ENCODE results near the gene FAM20C.

Gene FAM20C

GRCh38 chr7:255038-255435 lies 62.7 kb downstream of the FAM20C start:
- DNase-seq (ENCODE audit: extremely low read depth in 1 of 2, low read depth in 1 of 2), result no peak

- DNase-seq (ENCODE audit: extremely low read depth in 1 of 2, low read depth in 1 of 2), result no peak
Measured at GRCh38 chr7:255721-256361, 63.5 kb downstream of the FAM20C start.

GRCh38 chr7:256461-256940 lies 64.1 kb downstream of the FAM20C start:
- DNase-seq (ENCODE audit: extremely low read depth in 1 of 2, low read depth in 1 of 2), result no peak

GRCh38 chr7:256981-257646 lies 64.7 kb downstream of the FAM20C start:
- DNase-seq (ENCODE audit: extremely low read depth in 1 of 2, low read depth in 1 of 2), result no peak

- no peak for DNase-seq (ENCODE audit: extremely low read depth in 1 of 2, low read depth in 1 of 2)
Measured at GRCh38 chr7:257647-257992, 65.2 kb downstream of the FAM20C start.

- no peak for DNase-seq (ENCODE audit: extremely low read depth in 1 of 2, low read depth in 1 of 2)
Measured at GRCh38 chr7:258476-259190, 66.3 kb downstream of the FAM20C start.

- no peak for DNase-seq (ENCODE audit: extremely low read depth in 1 of 2, low read depth in 1 of 2)
Measured at GRCh38 chr7:259191-259505, 66.8 kb downstream of the FAM20C start.

- DNase-seq (ENCODE audit: extremely low read depth in 1 of 2, low read depth in 1 of 2), result no peak
Measured at GRCh38 chr7:259751-260405, 67.5 kb downstream of the FAM20C start.

GRCh38 chr7:260441-261281 lies 68.3 kb downstream of the FAM20C start:
- no peak for DNase-seq (ENCODE audit: extremely low read depth in 1 of 2, low read depth in 1 of 2)

- no peak for DNase-seq (ENCODE audit: extremely low read depth in 1 of 2, low read depth in 1 of 2)
Measured at GRCh38 chr7:261341-262250, 69.2 kb downstream of the FAM20C start.

GRCh38 chr7:262251-262572 lies 69.8 kb downstream of the FAM20C start:
- no peak for DNase-seq (ENCODE audit: extremely low read depth in 1 of 2, low read depth in 1 of 2)

GRCh38 chr7:262631-263311 lies 70.4 kb downstream of the FAM20C start:
- peak; percentile 58 to 77 for DNase-seq (ENCODE audit: extremely low read depth in 1 of 2, low read depth in 1 of 2)

GRCh38 chr7:263483-264351 lies 71.3 kb downstream of the FAM20C start:
- DNase-seq (ENCODE audit: extremely low read depth in 1 of 2, low read depth in 1 of 2), result peak; percentile 2 to 48

GRCh38 chr7:264541-265191 lies 72.3 kb downstream of the FAM20C start:
- no peak for DNase-seq (ENCODE audit: extremely low read depth in 1 of 2, low read depth in 1 of 2)

GRCh38 chr7:265192-265997 lies 73.0 kb downstream of the FAM20C start:
- DNase-seq (ENCODE audit: extremely low read depth in 1 of 2, low read depth in 1 of 2), result no peak

GRCh38 chr7:265998-266850 lies 73.9 kb downstream of the FAM20C start:
- DNase-seq (ENCODE audit: extremely low read depth in 1 of 2, low read depth in 1 of 2), result no peak

All from stimulated activated CD8-positive, alpha-beta memory T cell treated with anti-CD3 and anti-CD28 coated beads, Interleukin-7, amount 100 ng/mL, for 48 hours (primary cell).